WTC11 (cell line): ENCODE data around the gene MAP1A. TPM values are rescaled to one million over a fixed set of nuclear protein-coding genes. Genes with fewer than 3 reads are reported as not detected.

Experiments
- ATAC-seq: fragments of 200-7000 bp; cut with Tn5 transposase; 2 replicates; pipeline ENCODE4 v1.10.0; 2021; ENCODE audit warnings: mild to moderate bottlenecking, moderate library complexity
- CTCF ChIA-PET: fragments of 300-600 bp; sonication (Branson Sonifier 250); formaldehyde crosslinking; loops from one replicate; lab custom pipeline; 2021; ENCODE audit warnings: antibody characterized with exemption; lab: Charles Lee
- POLR2A ChIA-PET: fragments of 350-600 bp; sonication (Branson Sonifier 250); formaldehyde crosslinking; loops from one replicate; lab custom pipeline; 2021; ENCODE audit warnings: antibody characterized with exemption; lab: Charles Lee
- DNase-seq: peaks from one replicate; pipeline ENCODE4 v3.0.0; 2021; ENCODE audit warnings: low spot score
- H3K27ac Mint-ChIP-seq: 2 replicates; pipeline ENCODE4 v1.8.0; 2021; ENCODE audit warnings: mixed read lengths
- H3K27me3 Mint-ChIP-seq: 2 replicates; pipeline ENCODE4 v1.8.0; 2021; ENCODE audit warnings: low read depth, mild to moderate bottlenecking, moderate library complexity, mixed read lengths
- H3K36me3 Mint-ChIP-seq: 2 replicates; pipeline ENCODE4 v1.8.0; 2021; ENCODE audit warnings: mixed read lengths
- H3K4me1 Mint-ChIP-seq: 2 replicates; pipeline ENCODE4 v1.8.0; 2022; ENCODE audit warnings: mixed read lengths
- H3K4me3 Mint-ChIP-seq: 2 replicates; pipeline ENCODE4 v1.8.0; 2021; ENCODE audit warnings: mild to moderate bottlenecking, moderate library complexity, mixed read lengths
- H3K9me3 Mint-ChIP-seq: 2 replicates; pipeline ENCODE4 v1.8.0; 2021; ENCODE audit warnings: mixed read lengths
- ARID4B ChIP-seq: sonication (generic); formaldehyde crosslinking; IDR thresholded peaks from 2 replicates; pipeline ENCODE4 v1.8.0; 2023; ENCODE audit warnings: missing genetic modification reagents, mild to moderate bottlenecking, borderline replicate concordance
- CBFB ChIP-seq: sonication (generic); formaldehyde crosslinking; IDR thresholded peaks from 2 replicates; pipeline ENCODE4 v1.8.1; 2022; ENCODE audit warnings: mild to moderate bottlenecking, low read depth, missing genetic modification reagents
- KAT7 ChIP-seq: sonication (generic); formaldehyde crosslinking; IDR thresholded peaks from 2 replicates; pipeline ENCODE4 v1.8.1; 2023; ENCODE audit warnings: missing genetic modification reagents, mild to moderate bottlenecking, borderline replicate concordance
- MAX ChIP-seq: sonication (generic); formaldehyde crosslinking; IDR thresholded peaks from 2 replicates; pipeline ENCODE4 v1.8.0; 2022; ENCODE audit warnings: mild to moderate bottlenecking, missing genetic modification reagents
- NFYB ChIP-seq: sonication (generic); formaldehyde crosslinking; conservative IDR thresholded peaks from 2 replicates; pipeline ENCODE4 v1.8.0; 2022; ENCODE audit warnings: low read depth, missing genetic modification reagents
- PRDM15 ChIP-seq: sonication (generic); formaldehyde crosslinking; IDR thresholded peaks from 2 replicates; pipeline ENCODE4 v1.8.0; 2022; ENCODE audit warnings: missing genetic modification reagents
- ZNF138 ChIP-seq: sonication (generic); formaldehyde crosslinking; conservative IDR thresholded peaks from 2 replicates; pipeline ENCODE4 v1.8.1; 2022; ENCODE audit warnings: mild to moderate bottlenecking, moderate library complexity, missing genetic modification reagents
- ZNF281 ChIP-seq: sonication (generic); formaldehyde crosslinking; IDR thresholded peaks from 2 replicates; pipeline ENCODE4 v1.8.0; 2023; ENCODE audit warnings: mild to moderate bottlenecking, missing genetic modification reagents
- ZNF423 ChIP-seq: fragments of 250-450 bp; sonication (Bioruptor Pico); IDR thresholded peaks from 2 replicates; pipeline ENCODE4 v2.1.2; 2022; ENCODE audit warnings: mild to moderate bottlenecking, moderate library complexity
- ZNF425 ChIP-seq: fragments of 250-450 bp; sonication (Bioruptor Pico); conservative IDR thresholded peaks from 2 replicates; pipeline ENCODE4 v1.9.0; 2021; ENCODE audit warnings: mild to moderate bottlenecking
- ZSCAN18 ChIP-seq: fragments of 250-450 bp; sonication (Bioruptor Pico); IDR thresholded peaks from 2 replicates; pipeline ENCODE4 v2.1.2; 2022; ENCODE audit warnings: mild to moderate bottlenecking, moderate library complexity
- total RNA-seq: library from RNA; stranded (reverse); gene quantifications from 3 replicates; pipeline ENCODE4 v1.2.3, GENCODE V29; 2021

MAP1A gene
- total RNA-seq, 1 experiment from 2014 or later: 2.2 TPM

- Mint-ChIP-seq H3K27ac (no peak overlapping the region), H3K36me3 (no peaks in the 10 kb centered on the region), H3K4me3 (peak overlapping the region; percentile 93), H3K4me1 (peaks cover 40% of the 10 kb centered on the region), H3K27me3 (peaks cover 71% of the 10 kb centered on the region), H3K9me3 (no peaks in the 10 kb centered on the region)
- DNase-seq (peak; percentile 31), ATAC-seq (peak; percentile 43)
- TF ChIP-seq MAX (CRISPR knock-in tag): no peak
- 0 out of 2 replicates have a peak, but pooled peaks have one; percentile 27 for TF ChIP-seq ZNF281 (CRISPR knock-in tag)
- ChIA-PET POLR2A (interaction anchor here (1.1 kb wide), 1 partner anchor 18 kb away, joined by 3 read pairs; no protein-coding TSS in a partner anchor), CTCF (interaction anchor here (1.0 to 2.5 kb wide), 3 partner anchors 9 to 142 kb away, joined by 3 to 7 read pairs (median 4); partner anchors contain the start of gene TP53BP1)
Observed at GRCh38 chr15:43518197-43518761, 871 bp downstream of the MAP1A start.

GRCh38 chr15:43519196-43519595, 1.8 kb downstream of the MAP1A start:
- CTCF ChIA-PET: no interaction called here
- peaks cover 35% of the 10 kb centered on the region for H3K4me1 Mint-ChIP-seq
- no peak for ATAC-seq
- H3K36me3 Mint-ChIP-seq: no peaks in the 10 kb centered on the region
- peak overlapping the region; percentile 93 for H3K4me3 Mint-ChIP-seq
- no peak for DNase-seq
- H3K27me3 Mint-ChIP-seq: peaks cover 66% of the 10 kb centered on the region
- no peak overlapping the region for H3K27ac Mint-ChIP-seq
- TF ChIP-seq CBFB: no peak
- no peak for TF ChIP-seq ZNF138
- TF ChIP-seq PRDM15 (CRISPR knock-in tag): no peak
- no peak for TF ChIP-seq ZSCAN18 (CRISPR knock-in tag)
- no peak for TF ChIP-seq ARID4B (CRISPR knock-in tag)
- TF ChIP-seq KAT7: no peak
- no peak for TF ChIP-seq NFYB
- no peak for TF ChIP-seq ZNF425 (CRISPR knock-in tag)
- TF ChIP-seq ZNF423 (CRISPR knock-in tag): no peak
- TF ChIP-seq, all 79 proteins: peak for 0
- H3K9me3 Mint-ChIP-seq: no peaks in the 10 kb centered on the region
- POLR2A ChIA-PET: no interaction called here
